HG03442 (cell line): ENCODE results near the gene ZNF552.
A peak's percentile ranks its signal among the peaks of the same experiment; 100 is the strongest.
"Not testable (repeated sequence)": the region's sequence is repeated elsewhere in the genome, so short reads cannot be mapped to it uniquely, and the experiment has no call there.

Source experiments
- ATAC-seq: cut with Tn5 transposase; IDR thresholded peaks from one replicate; pipeline ENCODE4 v1.9.1; 2021; ENCODE audit warnings: mild to moderate bottlenecking, moderate library complexity; ENCODE audit not compliant: unreplicated experiment

ZNF552 gene

GRCh38 chr19:57814505-57815246 is at the start of gene ZNF552:
Gene ZNF552 (minus strand): TSS chr19:57814913. CDS start chr19:57814743, 170 bp downstream.
- peak; percentile 58 for ATAC-seq

DNA sequence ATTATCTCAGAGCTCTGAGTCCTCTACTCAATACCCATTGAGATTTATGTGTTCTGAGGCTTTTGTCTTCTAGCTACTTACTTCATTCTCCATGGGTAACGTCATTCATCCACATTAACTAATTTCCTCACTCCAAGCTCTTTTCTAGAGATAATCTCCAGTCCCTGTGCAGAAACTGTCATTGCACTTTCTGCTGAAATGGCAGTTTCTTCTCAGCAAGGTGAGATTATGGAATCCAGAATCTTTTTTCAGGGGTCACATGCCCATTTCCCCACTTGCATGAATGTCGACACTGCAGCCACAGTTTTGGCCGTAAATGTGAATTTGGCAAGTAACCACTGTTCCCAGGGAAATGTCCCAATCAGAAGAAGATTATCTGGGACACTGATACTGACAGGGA is 47.6 kb upstream of the ZNF552 start:
- ATAC-seq: not testable (repeated sequence)

DNA sequence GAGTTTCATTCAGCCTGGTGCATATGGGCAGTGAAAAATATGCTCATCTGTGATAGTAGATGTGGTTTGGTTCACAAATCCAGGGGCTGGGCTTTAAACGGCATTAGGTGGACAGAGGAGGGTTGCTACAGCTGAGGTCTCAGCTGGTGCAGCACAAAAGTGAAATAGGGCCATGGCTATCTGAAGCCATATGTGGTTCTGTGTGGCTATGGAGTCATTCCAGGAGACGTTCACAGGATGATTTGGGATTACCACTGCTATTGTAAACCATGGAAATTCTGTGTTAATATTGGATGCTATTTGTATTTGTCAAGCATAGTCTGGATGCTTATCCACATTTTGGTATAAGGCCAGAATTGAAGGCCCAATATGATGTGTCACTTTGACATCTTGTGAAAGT is 39.4 kb upstream of the ZNF552 start:
- ATAC-seq: not testable (repeated sequence)

DNA sequence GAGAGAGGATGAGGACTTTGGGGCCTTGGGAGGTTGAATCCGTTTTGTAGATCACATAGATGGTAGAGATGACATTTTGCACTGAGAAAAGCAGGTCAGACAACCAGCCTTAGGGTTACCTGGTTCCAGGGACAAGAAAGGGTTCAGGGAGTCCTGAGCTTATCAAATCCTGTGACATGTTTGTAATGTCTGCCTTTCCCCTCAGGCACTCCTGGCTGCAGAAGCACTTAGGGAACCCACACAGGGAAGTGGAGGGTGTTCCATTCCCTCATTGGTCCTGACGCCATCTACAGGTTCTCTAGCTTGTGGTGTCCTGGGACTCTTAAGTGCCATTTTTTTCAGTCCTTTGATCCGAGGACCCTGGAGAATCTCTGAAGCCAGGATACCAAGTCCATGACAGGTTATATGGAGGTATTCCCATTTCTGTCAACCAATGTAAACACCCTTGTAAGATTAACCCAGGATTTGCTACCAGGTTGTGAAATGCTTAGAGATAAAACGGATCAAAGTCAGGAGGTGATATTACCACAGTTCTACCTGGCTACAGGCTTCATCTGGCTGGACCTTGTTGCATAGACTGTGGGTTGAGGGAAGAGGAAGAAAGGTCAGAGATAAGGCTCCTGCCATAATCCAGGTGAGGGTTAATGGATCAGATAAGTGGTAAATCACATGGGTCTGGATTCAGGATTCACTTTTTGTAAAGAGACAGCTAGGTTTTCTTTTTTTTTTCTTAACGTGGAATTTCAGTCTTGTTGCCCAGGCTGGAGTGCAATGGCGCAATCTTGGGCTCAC is 37.3 kb upstream of the ZNF552 start:
- not testable (repeated sequence) for ATAC-seq

DNA sequence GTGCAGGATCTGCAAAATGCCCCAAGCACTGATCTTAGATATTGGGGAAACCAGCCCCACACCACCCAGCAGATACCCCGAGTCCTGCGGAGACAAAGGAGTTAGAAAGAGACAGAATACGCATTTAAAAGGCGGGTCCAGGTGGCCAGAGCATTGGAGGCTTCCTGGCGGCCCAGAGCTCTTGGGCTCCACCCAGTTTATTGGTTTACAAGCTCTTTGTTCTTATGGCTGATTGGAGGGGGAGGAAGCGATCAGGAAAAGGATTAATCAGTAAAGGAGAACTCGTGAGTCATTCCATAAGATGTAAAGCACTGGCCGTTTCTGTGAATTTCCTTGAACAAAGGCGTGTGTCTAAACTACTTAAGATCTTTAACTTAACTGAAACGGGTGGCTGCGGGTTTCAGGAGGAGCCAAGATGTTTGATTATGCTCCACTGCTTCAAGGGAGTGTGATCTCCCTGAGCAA is 35.9 kb upstream of the ZNF552 start:
- ATAC-seq: no peak

GRCh38 chr19:57849666-57850473 is 35.2 kb upstream of the ZNF552 start, which contains the start of gene ZNF587:
Gene ZNF587 (plus strand): TSS chr19:57849859. CDS start chr19:57850039, 180 bp downstream.
- peak; percentile 96 for ATAC-seq

DNA sequence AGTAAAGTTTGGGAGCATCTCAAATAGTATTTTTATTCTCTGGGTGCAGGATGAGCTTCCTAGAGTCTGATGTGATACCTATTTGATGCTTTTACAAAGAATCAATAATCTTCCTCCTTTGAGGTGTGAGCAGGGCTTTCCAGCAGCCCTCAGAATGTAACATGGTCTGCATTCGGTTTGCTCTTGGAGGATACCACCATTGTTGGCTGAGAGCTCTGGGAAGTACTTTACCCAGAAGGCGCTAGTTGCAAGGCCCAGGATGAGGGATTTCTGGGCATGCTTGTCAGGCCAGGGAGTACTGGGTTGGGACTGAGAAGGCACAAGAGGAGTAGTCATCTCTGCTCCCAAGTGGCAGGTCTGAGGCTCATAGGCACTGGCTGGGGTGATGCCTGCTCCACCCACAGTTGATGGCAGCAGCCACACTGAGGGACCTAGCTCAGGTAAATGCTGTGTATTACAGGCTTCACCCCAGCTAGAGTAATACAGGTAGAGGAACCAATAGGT is 34.5 kb upstream of the ZNF552 start:
- ATAC-seq: not testable (repeated sequence)

DNA sequence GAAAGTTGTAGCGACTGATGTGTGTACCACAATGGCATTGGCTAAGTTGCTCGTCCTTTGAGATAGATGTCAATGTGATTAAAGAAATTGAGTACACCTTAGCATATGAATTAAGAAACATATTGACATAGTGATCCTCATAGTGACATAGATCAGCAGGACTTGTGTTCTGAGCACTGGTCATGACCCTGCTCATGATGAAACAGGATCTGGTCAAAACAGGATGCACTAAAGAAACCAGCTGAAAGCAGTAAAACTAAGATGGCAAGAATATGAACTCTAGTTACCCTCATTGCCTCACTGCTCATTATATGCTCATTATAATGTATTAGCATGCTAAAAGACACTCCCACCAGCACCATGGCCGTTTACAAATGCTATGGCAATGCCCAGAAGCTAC is 32.5 kb upstream of the ZNF552 start:
- not testable (repeated sequence) for ATAC-seq

DNA sequence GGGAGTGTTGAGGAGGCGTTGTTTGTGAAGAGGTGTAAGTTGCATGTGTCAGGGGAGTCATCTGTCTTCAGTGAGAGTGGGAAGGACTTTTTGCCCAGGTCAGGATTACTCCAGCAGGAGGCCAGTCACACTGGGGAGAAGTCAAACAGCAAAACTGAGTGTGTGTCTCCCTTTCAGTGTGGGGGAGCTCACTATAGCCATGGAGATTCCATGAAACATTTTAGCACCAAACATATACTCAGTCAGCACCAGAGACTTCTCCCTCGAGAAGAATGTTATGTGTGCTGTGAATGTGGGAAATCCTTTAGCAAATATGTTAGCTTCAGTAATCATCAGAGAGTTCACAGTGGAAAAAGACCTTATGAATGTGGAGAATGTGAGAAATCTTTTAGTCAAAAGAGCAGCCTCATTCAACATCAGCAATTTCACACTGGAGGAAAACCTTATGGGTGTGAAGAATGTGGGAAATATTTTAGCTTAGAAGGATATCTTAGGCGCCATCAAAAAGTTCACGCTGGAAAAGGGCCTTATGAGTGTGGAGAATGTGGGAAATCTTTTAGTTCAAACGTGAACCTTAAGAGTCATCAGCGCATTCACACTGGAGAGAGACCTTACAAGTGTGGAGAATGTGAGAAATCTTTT is 26.5 kb upstream of the ZNF552 start:
- ATAC-seq: no peak

DNA sequence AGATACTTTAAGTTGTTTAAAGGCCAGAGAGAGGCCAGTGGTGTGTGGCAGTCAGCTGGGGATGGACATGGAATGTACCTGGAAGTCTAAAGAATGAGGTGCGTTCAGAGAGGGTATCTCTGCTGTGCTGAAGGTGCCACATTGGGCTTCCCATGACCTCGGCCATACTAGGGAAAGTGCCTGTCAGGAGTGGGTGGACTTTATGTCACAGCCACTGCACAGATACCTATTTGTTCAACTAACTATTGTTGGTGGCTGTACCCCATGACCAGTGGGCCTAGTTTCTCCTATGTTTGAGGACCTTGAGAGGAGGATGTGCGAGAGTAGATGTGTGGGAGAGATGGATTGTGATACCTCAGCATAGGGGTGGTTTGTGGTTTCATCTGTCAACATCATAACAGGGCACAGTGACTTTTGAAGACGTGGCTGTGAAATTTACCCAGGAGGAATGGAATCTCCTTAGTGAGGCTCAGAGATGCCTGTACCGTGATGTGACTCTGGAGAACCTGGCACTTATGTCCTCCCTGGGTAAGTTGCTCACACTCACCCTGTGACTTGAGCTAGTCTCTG is 24.0 kb upstream of the ZNF552 start:
- ATAC-seq: not testable (repeated sequence)

DNA sequence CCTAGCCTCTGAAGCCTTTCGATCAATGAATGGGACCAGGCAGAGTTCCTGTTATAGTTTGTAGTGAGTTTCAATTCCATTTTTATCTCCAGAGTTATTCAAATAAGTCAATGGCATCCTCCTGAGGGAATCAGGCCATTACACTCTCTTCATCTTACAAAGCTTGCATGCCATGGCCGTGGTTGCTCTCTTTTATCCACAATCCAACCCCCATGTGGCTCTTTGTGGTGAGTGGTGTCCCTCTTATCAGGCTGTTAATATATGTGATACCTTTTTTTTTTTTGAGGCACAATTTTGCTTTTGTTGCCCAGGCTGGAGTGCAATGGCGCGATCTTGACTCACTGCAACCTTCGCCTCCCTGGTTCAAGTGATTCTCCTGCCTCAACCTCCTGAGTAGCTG is 22.3 kb upstream of the ZNF552 start:
- ATAC-seq: not testable (repeated sequence)

DNA sequence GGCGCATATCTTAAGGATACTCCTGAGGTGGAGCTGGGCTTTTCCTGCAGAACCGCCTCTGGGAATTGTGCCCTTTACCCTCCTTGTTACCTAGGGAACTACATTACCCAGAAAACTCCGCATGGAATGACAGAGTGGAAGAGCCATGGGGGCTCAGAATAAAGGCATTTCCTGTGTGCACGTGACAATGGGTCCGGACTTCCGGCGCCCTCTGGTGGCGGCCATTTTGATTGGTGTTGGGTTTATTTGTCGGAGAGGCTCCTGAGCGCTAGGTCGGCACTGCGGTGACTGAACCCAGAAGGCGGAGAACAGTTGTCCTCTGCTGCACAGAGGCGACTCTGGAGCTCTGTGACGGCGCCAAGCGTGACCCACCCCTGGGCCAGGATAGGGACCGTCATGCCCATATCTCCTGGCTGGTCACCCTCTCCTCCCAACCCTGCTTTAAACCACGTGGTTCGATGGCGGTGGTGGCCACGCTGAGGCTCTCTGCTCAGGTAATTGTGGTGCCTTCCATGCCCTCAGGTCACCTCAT is 15.4 kb upstream of the ZNF552 start, which contains the start of gene ZNF587B:
Gene ZNF587B (plus strand): TSS at position 229 of the 532 bp plus-strand sequence. CDS start 230 bp downstream, at position 459.
- ATAC-seq: no peak

DNA sequence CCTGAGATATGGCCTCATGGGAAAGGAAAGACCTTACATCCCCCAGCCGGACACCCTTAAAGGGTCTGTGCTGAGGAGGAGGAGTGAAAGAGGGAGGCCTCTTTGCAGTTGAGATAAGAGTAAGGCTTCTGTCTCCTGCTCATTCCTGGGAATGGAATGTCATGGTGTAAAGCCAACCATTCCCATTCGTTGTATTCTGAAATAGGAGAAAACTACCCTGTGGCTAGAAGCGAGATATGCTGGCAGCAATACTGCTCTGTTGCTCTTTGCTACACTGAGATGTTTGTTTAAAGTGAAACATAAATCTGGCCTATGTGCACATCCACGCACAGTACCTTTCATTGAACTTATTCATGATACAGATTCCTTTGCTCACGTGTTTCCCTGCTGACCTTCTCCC is 14.6 kb upstream of the ZNF552 start:
- no peak for ATAC-seq

GRCh38 chr19:57825511-57825910 is 10.8 kb upstream of the ZNF552 start:
- no peak for ATAC-seq

GRCh38 chr19:57823608-57824007 is 8.9 kb upstream of the ZNF552 start:
- not testable (repeated sequence) for ATAC-seq

DNA sequence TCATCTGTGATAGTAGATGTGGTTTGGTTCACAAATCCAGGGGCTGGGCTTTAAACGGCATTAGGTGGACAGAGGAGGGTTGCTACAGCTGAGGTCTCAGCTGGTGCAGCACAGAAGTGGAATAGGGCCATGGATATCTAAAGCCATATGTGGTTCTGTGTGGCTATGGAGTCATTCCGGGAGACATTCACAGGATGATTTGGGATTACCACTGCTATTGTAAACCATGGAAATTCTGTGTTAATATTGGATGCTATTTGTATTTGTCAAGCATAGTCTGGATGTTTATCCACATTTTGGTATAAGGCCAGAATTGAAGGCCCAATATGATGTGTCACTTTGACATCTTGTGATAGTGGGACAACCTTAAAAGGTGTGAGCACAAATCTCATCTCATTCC is 8.4 kb upstream of the ZNF552 start:
- not testable (repeated sequence) for ATAC-seq

DNA sequence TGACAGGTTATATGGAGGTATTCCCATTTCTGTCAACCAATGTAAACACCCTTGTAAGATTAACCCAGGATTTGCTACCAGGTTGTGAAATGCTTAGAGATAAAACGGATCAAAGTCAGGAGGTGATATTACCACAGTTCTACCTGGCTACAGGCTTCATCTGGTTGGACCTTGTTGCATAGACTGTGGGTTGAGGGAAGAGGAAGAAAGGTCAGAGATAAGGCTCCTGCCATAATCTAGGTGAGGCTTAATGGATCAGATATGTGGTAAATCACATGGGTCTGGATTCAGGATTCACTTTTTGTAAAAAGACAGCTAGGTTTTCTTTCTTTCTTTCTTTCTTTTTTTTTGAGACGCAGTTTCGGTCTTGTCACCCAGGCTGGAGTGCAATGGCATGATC is 6.8 kb upstream of the ZNF552 start:
- not testable (repeated sequence) for ATAC-seq

- ATAC-seq: not testable (repeated sequence)
Observed at GRCh38 chr19:57821095-57821494, 6.4 kb upstream of the ZNF552 start.

DNA sequence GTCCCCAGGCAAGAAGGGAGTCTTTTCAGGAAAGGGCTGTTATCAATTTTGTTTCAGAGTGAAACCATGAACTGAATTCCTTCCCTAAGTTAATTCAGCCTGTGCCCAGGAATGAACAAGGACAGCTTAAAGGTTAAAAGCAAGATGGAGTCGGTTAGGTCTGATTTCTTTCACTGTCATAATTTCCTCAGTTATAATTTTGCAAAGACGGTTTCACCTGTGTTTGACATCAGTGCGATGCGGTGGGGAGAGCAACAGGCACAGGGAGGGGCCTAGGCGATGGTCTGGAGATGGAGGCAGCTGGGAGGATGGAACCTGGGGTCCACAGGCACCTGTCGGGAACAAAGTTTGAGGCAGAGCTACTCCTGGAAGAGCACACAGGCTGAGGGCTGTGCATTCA is 5.9 kb upstream of the ZNF552 start:
- no peak for ATAC-seq
